ENCODE results near the gene FOXI1. TPM values are rescaled to one million over a fixed set of nuclear protein-coding genes. Genes with fewer than 3 reads are reported as not detected.

FOXI1 gene
- under 1 TPM in 1 of 3 donors, not detected in 2; 0.24 TPM for polyA plus RNA-seq

- H3K27ac ChIP-seq (ENCODE audit: low read depth, low read length): no peak within 1 kb of the TSS
- 76 to 77% (median 77%) methylated on average over 39 to 53 of the region's 53 CpGs for WGBS, 3 donors
These were observed at the start of gene FOXI1 for GRCh38 chr5:170105642-170106611. FOXI1 (plus strand) TSS chr5:170105897; CDS start chr5:170105958, 61 bp downstream.

GRCh38 chr5:170056561-170057267, 49.0 kb upstream of the FOXI1 start:
- H3K27ac ChIP-seq (ENCODE audit: low read depth, low read length): no peak overlapping the region
- WGBS, 3 donors: 75 to 89% (median 85%) methylated on average over 11 of the region's 11 CpGs

- WGBS, 3 donors: 70 to 86% (median 83%) methylated on average over 11 of the region's 11 CpGs
- no peak overlapping the region for H3K27ac ChIP-seq (ENCODE audit: low read depth, low read length)
These were observed 48.4 kb upstream of the FOXI1 start for GRCh38 chr5:170057311-170057710.

GRCh38 chr5:170059221-170059620, 46.5 kb upstream of the FOXI1 start:
- H3K27ac ChIP-seq (ENCODE audit: low read depth, low read length): no peak overlapping the region
- 82 to 97% (median 93%) methylated on average over 1 of the region's 1 CpG for WGBS, 3 donors

- no peak overlapping the region for H3K27ac ChIP-seq (ENCODE audit: low read depth, low read length)
These were observed 38.5 kb upstream of the FOXI1 start for GRCh38 chr5:170067152-170067551.

GRCh38 chr5:170067574-170068170, 38.0 kb upstream of the FOXI1 start:
- no peak overlapping the region for H3K27ac ChIP-seq (ENCODE audit: low read depth, low read length)
- WGBS, 3 donors: 59 to 86% (median 76%) methylated on average over 4 of the region's 4 CpGs

GRCh38 chr5:170069512-170069911, 36.2 kb upstream of the FOXI1 start:
- H3K27ac ChIP-seq (ENCODE audit: low read depth, low read length): no peak overlapping the region
- WGBS, 3 donors: 57 to 92% (median 80%) methylated on average over 5 of the region's 5 CpGs

GRCh38 chr5:170070556-170071412, 34.9 kb upstream of the FOXI1 start:
- H3K27ac ChIP-seq (ENCODE audit: low read depth, low read length): no peak overlapping the region
- 26 to 67% (median 54%) methylated on average over 14 of the region's 14 CpGs for WGBS, 3 donors

- H3K27ac ChIP-seq (ENCODE audit: low read depth, low read length): no peak overlapping the region
- 91 to 96% (median 94%) methylated on average over 2 of the region's 2 CpGs for WGBS, 3 donors
These were observed 33.9 kb upstream of the FOXI1 start for GRCh38 chr5:170071748-170072147.

GRCh38 chr5:170075696-170076095, 30.0 kb upstream of the FOXI1 start:
- H3K27ac ChIP-seq (ENCODE audit: low read depth, low read length): no peak overlapping the region
- 63 to 83% (median 82%) methylated on average over 7 of the region's 7 CpGs for WGBS, 3 donors

GRCh38 chr5:170076211-170076610, 29.5 kb upstream of the FOXI1 start:
- 51 to 100% (median 97%) methylated on average over 1 of the region's 1 CpG for WGBS, 3 donors
- H3K27ac ChIP-seq (ENCODE audit: low read depth, low read length): no peak overlapping the region

GRCh38 chr5:170076739-170077138, 29.0 kb upstream of the FOXI1 start:
- H3K27ac ChIP-seq (ENCODE audit: low read depth, low read length): no peak overlapping the region

GRCh38 chr5:170077526-170077925, 28.2 kb upstream of the FOXI1 start:
- WGBS, 3 donors: 87 to 91% (median 88%) methylated on average over 5 of the region's 5 CpGs
- no peak overlapping the region for H3K27ac ChIP-seq (ENCODE audit: low read depth, low read length)

- WGBS, 3 donors: 73 to 80% (median 80%) methylated on average over 3 of the region's 3 CpGs
These were observed 27.2 kb upstream of the FOXI1 start for GRCh38 chr5:170078458-170078857.

GRCh38 chr5:170078931-170079330, 26.8 kb upstream of the FOXI1 start:
- WGBS, 3 donors: 83 to 90% (median 86%) methylated on average over 13 of the region's 13 CpGs
- no peak overlapping the region for H3K27ac ChIP-seq (ENCODE audit: low read depth, low read length)

More at GRCh38 chr5:170078458-170078857, 27.2 kb upstream of the FOXI1 start:
- no peak overlapping the region for H3K27ac ChIP-seq (ENCODE audit: low read depth, low read length)

- no peak overlapping the region for H3K27ac ChIP-seq (ENCODE audit: low read depth, low read length)
- 77 to 98% (median 89%) methylated on average over 1 of the region's 1 CpG for WGBS, 3 donors
These were observed 25.5 kb upstream of the FOXI1 start for GRCh38 chr5:170080217-170080616.

GRCh38 chr5:170080786-170081445, 24.8 kb upstream of the FOXI1 start:
- H3K27ac ChIP-seq (ENCODE audit: low read depth, low read length): no peak overlapping the region
- WGBS, 3 donors: 64 to 90% (median 83%) methylated on average over 8 of the region's 8 CpGs

GRCh38 chr5:170081616-170082015, 24.1 kb upstream of the FOXI1 start:
- H3K27ac ChIP-seq (ENCODE audit: low read depth, low read length): no peak overlapping the region
- 86 to 95% (median 87%) methylated on average over 4 of the region's 4 CpGs for whole genome bisulfite sequencing, 3 donors
